ENCODE measurements around the gene CDKL4.
"Not testable (repeated sequence)": the region's sequence is repeated elsewhere in the genome, so short reads cannot be mapped to it uniquely, and the experiment has no call there.

Gene CDKL4

DNA sequence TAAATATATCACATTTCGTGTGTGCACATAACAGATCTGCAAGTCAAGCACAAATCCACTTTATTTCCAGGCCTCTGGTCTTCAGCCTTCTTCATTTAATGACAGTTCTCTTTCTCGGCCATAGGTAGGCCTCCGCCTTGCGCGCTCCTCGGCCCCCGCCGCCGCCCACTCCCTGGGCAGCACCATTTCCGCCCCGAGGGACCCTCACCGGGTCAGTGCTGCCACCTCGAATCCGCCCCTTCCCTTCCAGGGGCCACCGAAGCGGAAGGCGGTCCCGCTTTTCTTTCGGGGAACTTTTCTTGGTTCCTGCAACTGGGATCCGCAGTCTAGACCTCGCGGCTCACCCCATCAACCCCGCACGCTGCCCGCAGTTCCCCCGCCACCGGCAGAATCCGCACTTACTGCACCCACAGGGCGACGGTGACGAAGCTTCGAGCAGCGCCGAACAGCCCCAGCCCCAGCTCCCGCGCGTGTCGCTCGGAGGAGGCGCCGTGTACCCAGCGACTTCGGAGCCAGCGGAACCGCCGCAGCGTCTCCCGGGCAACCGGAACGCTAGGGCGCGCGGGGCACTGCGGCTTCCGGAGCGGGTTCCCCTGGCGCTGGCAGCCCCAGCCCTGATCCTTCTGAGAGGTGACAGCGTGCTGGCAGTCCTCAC is at the start of gene CDKL4:
Gene CDKL4 (minus strand): TSS at position 502 of the 655 bp plus-strand sequence.
- DNase-seq: peak in 31 of 42 donors; percentile 11 to 73 (median 37)
- intact Hi-C loops (cut with DNase I): no loop called here

DNA sequence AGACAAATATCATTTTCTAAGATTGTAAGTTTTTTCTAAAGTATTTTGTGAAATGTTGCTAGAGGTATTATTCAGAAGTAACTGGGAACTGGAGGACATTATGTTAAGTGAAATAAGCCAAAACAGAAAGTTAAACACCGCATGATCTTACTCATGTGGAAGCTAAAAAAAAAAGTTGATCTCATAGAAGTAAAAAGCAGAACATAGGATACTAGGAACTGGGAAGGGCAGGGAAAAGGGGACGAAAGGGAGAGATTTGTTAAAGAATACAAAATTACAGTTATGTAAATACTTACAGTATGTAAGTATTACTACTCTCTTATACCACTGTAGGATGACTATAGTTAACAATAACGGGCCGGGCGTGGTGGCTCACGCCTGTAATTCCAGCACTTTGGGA is 46.7 kb upstream of the CDKL4 start:
- no peak for DNase-seq
- intact Hi-C loops (cut with DNase I): no loop called here

DNA sequence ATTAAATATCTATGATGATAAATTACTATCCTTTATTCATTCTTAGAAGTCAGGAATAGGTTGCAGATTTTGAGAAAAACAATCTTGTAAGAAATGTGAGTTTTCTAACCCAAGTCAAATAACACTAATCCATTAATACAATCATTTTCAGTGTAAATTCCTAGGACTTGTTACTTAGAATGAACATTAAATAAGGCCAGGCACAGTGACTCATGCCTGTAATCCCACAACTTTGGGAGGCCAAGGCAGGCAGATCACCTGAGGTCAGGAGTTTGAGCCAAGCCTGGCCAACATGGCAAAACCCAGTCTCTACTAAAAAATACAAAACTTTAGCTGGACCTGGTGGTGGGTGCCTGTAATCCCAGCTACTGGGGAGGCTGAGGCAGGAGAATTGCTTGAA is 45.8 kb upstream of the CDKL4 start:
- intact Hi-C loops (cut with DNase I): no loop called here
- no peak for DNase-seq

DNA sequence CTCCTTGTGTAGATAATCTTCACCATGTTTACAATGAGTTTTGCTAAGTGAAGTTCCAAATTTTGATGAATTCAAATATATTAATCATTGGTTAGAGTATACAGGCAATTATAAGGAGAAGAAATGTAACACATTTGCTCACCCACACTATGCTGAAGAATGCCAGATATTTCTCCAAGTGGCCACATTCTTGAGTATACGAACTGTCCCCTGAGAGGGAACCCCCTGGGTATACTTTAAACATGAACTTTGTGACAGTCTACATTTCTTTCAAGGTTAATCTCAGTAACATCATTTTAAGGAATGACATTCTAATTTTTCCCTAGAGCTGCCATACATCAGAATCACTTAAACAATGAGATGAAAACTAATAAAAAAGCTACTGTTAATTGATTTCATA is 39.8 kb upstream of the CDKL4 start:
- DNase-seq: no peak
- intact Hi-C loops (cut with DNase I): no loop called here

DNA sequence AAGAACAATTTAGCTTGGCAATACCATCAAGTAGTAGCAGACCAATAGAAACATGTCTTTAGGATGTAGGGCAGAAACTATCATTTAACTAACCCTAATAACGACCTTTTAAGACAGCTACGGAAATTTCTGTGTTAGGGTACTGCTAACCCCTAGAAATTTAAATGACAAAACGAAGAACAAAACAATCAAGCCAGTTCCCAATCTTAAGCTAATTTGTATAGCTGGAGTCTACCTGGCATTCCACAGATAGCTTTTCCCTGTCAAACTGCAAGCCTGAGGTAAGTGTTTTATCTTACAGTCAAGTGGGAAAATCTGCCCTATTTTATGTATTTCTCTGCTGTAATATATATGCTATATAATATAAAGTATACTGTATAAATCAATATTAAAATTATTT is 37.6 kb upstream of the CDKL4 start:
- intact Hi-C loops (cut with DNase I): no loop called here
- DNase-seq: no peak

DNA sequence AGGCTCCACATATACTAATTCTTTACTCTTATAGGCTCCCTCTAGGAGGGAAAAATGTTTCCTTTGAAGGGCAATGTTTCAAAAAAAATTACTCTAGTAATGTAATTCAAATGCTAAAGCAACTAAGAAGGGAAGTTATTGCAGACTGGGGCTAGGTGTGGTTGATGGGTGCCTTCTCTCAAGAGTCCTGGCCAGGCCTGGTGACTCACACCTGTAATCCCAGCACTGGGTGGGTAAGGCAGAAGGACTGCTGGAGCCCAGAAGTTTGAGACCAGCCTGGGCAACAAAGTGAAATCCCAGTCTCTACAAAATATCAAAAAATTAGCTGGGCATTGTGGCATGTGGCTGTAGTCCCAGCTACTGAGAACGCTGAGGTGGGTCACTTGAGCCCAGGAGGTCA is 31.2 kb upstream of the CDKL4 start:
- intact Hi-C loops (cut with DNase I): no loop called here
- DNase-seq: no peak

DNA sequence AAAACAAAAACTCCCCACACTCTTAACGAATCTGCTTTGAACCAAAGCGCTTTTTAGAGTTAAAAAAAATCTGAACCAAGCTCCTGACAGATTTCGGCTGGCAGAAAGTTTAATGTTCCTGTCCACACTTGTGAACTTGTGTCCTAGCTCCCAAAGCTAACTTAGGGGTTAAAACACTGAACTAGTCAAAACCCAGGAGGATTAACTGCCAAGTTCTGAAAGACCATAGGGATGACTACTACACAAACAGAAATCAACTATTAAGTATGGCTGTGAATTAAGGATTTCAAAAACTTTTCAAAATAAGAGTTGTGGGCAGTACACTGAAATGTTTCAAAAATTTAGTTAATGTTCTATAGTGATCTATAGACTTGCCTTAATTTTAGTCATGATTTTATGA is 26.2 kb upstream of the CDKL4 start:
- intact Hi-C loops (cut with DNase I): no loop called here
- DNase-seq: no peak

DNA sequence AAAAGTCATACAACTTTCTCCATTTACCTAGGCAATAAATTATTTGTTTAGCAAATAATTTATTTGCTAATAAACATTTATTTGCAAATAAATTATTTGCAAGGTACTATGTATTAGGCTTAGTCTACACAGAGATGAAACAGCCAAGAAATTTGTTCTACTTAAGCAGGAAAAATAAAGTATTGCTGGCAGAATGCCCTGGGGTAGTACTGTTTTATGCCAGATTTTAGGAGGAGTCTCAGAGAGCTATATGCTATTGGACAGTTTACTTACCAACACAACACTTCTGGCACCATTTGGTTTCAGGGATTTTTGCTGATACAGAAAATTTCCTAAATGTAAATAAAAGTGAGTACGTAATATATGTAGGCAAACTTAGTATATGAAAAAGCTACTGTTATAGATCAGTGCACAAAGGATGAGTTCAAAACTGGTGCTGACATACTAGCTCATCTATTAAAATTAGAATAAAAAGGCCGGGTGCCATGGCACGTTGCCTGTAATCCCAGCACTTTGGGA is 23.2 kb upstream of the CDKL4 start:
- DNase-seq: no peak
- intact Hi-C loops (cut with DNase I): no loop called here

DNA sequence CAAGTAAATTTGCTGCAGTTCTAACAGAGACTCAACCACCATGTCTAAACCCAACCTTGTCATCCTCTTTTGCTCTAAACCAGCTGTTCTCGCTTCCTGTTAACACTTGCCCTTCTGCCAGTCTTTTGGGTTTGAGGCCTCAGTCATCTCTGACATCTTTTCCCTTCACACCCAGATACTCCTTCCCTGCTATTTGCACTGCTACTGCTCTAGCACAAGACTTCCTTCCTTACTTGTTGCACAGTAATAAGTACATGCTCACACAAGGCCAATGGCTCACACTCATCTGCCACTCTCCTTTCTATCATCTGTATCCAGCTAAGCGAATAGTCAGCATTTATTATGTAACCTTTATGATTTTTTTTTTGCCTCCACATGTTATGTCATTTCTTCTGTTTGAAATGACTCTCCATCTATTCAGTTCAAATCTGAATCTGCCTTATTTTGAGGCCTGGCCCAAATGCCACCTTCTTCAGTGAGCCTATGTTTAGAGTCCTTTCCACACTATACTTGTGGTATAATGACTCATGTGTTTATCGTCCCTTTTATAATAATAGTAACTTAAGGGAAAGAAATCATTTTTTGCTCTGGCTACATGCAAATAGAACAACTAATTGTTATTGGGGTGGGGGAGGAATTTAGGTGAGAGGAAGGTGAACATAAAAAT is 22.5 kb upstream of the CDKL4 start:
- intact Hi-C loops (cut with DNase I): no loop called here
- DNase-seq: no peak

DNA sequence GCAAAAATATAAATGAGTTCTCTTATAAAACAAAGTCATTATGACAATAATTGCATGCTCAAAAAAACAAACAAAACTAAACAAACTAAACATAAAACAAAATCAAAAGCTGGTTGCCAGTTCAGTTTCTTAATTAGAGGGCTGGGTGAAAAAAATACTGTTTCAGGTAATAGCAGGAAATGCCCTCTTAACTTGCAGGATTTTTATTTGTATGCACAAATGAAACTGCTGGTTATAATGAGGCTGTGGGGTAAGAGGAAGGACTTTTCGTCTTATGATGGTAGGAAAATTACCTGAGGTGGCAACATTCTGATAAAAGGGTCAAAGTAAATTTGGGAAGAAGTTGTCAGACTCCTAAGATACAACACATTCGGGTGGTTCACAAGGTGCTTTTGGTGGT is 21.5 kb upstream of the CDKL4 start:
- intact Hi-C loops (cut with DNase I): no loop called here
- DNase-seq: no peak

DNA sequence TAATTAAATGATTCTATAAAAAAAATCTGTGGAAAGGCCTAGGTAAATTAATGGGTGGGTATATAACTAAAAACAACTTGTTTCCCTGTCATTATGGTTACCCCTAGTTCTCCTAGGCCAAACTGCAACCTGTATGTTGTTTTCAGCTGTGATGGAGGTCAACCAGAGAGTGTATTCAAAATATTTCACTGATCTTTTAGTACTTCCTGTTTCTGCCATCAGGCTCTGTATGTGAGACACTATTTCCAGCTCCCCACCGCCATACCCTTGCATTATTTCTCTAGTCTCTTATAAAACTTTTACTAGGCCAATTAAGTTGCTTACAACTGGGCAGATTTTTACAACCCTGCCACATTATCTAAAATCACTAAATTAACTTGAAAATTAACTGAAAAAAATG is 21.0 kb upstream of the CDKL4 start:
- intact Hi-C loops (cut with DNase I): no loop called here
- no peak for DNase-seq

DNA sequence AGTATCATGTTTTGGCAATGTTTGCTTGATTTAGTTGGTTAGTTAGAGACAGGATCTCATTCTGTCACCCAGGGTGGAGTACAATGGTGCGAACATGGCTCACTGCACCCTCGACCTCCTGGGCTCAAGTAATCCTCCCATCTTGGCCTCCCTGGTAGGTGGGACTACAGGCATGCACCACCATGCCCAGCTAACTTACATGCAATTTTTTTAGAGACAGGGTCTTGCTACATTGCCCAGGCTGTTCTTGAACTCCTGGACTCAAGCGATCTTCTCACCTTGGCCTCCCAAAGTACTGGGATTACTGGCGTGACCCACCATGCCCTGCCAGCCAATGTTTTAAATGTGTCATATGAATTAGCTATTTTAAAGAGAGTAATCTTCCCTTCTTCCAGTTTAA is 16.3 kb upstream of the CDKL4 start:
- intact Hi-C loops (cut with DNase I): no loop called here
- no peak for DNase-seq

DNA sequence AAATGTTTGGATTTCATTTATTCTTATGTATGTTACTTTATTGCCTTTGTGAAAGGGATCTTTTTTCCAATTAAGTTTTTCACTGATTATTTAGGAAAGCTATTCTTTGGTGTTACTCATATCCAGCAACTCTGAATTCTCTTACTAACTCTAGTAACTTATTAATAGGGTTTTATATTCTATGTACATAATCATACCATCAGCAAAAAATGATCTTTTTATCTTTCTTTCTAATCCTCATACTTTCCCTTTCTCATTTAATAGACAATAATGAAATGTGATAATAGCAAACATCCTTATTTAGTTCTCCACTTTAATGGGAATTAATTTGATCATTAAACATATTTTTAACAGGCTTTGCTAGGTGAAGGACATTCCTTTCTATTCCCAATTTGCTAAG is 12.3 kb upstream of the CDKL4 start:
- intact Hi-C loops (cut with DNase I): no loop called here
- DNase-seq: no peak

DNA sequence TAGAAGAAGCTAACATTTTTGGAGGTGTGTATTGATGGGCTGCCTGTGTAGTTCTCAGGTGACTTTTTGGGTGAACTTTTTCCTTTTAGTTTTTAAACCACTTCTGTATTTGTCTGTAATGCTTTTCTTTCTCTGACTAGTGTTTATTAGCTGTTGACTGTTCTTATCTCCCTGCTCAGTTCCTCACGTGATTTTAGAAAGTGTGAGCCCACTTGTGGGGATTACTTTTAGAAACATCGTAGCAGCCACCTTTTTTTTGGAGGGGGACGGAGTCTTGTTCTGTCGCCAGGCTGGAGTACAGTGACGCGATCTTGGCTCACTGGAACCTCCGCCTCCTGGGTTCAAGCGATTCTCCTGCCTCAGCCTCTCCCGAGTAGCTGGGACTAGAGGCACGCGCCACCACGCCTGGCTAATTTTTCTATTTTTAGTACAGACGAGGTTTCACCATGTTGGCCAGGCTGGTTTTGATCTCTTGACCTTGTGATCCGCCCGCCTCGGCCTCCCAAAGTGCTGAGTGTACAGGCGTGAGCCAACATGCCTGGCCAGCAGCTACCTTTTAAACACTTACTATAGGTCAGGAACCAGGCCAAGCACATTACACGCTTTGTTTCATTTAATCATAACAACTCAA is 9.2 kb upstream of the CDKL4 start:
- DNase-seq: no peak
- intact Hi-C loops (cut with DNase I): no loop called here

DNA sequence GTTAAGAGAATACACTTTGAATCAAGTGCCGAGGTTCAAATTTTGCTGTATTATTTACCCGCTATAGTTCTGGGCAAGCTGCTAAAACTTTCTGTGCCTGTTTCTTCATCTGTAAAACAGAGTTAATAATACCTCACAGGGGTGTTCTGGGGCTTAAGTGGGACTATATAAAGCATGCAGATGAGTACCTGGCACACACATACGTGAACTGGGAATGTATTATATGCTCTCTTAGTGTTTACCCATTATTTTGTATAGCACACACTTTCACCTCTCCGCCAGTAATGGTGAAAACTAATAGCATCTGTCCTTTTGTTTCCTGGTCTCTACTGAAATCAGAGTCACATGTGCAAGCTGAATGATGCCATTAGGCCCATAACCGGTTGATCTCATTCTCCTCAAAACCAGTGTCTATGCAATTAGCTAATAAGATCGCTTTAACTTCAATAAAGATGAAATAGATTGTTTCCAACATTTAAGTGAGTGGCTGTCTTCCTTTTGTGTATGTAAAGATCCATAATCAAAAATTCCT is 3.8 kb upstream of the CDKL4 start:
- no peak for DNase-seq

DNA sequence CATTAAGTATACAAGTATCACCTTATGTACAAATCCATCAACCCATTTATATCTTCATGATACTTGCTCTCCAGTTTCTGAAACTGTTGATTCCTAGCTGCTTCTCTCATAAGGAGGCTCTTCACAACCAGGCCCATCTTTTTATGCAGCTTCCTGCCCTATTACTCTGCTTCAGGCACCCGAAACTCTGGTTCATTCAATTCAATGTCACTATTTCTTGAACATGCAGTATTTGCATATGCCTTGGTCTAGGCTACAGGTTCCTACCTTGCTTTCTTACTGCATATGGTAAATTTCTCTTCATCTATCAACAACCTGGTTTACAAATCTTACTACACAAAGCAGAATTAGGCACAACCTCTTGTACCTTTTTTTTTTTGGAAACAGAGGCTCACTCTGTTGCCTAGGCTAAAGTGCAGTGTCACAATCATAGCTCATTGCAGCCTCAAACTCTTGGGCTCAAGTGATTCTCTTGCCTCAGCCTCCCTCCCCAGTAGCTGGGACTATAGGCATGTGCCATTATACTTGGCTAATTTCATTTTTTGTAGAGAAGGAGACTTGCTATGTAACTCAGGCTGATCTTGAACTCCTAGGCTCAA is 2.7 kb upstream of the CDKL4 start:
- DNase-seq: no peak

More for the DNA sequence above, 3.8 kb upstream of the CDKL4 start:
- intact Hi-C loops (cut with DNase I): no loop called here

DNA sequence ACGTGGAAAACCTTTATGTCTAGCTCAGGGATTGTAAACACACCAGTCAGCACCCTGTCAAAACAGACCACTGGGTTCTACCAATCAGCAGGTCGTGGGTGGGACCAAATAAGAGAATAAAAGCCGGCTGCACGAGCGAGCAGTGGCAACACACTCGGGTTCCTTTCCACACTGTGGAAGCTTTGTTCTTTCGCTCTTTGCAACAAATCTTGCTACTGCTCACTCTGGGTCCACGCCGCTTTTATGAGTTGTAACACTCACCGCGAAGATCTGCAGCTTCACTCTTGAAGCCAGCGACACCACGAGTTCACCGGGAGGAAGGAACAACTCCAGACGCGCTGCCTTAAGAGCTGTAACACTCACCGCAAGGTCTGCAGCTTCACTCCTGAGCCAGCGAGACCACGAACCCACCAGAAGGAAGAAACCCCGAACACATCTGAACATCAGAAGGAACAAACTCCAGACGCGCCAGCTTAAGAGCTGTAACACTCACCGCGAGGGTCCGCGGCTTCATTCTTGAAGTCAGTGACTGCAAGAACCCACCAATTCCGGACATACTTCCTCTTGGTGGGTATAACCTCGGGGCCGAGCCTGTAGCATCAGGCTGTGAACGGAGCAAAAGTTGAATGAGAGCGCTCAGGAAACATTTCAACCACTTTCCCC is 1.3 kb upstream of the CDKL4 start:
- intact Hi-C loops (cut with DNase I): not testable (repeated sequence)
- peak in 2 of 42 donors; percentile 28 to 46 for DNase-seq

More for the DNA sequence above, 2.7 kb upstream of the CDKL4 start:
- intact Hi-C loops (cut with DNase I): no loop called here

DNA sequence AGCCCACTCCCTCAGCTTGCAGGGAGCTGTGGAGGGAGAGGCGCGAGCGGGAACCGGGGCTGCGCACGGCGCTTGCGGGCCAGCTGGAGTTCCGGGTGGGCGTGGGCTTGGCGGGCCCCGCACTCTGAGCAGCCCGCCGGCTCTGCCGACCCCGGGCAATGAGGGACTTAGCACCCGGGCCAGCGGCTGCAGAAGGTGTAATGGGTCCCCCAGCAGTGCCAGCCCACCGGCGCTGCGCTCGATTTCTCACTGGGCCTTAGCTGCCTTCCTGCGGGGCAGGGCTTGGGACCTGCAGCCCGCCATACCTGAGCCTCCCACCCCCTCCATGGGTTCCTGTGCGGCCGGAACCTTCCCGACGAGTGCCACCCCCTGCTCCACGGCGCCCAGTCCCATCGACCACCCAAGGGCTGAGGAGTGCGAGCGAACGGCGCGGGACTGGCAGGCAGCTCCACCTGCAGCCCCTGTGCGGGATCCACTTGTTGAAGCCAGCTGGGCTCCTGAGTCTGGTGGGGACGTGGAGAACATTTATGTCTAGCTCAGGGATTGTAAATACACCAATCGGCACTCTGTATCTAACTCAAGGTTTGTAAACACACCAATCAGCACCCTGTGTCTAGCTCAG is 582 bp upstream of the CDKL4 start:
- intact Hi-C loops (cut with DNase I): not testable (repeated sequence)
- DNase-seq: peak in 1 of 42 donors; percentile 19

DNA sequence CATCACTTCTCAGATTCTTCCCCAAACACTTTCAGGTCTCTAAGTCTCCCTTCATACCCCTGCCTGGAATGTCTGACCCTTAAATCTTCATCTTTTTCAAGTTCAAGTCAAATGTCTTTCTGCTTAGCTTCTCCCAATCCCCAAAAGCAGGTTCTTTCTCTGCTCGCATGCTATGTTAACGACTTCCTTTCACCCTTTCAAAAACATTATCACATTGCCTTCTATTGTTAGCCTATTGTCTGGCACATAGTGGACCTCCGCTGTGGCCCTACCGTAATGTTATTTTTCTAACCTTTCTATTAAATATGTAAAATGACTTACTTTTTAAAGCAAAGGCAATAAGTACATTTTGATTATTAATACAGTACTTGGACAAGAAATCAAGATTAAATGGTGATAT is 2.2 kb downstream of the CDKL4 start:
- intact Hi-C loops (cut with DNase I): no loop called here
- DNase-seq: no peak

Measured in head of caudate nucleus (tissue), 42 donors.